Testis (tissue), 3 donors: ENCODE results near the gene GPR4. TPM values are rescaled to one million over a fixed set of nuclear protein-coding genes. Genes with fewer than 3 reads are reported as not detected.
"Not testable (repeated sequence)": the region's sequence is repeated elsewhere in the genome, so short reads cannot be mapped to it uniquely, and the experiment has no call there.

Experiments used
- DNase-seq: peaks from one replicate; pipeline ENCODE4 v3.0.0-alpha.2; 2019
- H3K27ac ChIP-seq, 2 donors: fragments of 200-600 bp; sonication (generic); one replicate each; pipeline ENCODE4 v1.5.1; 2019
- H3K27me3 ChIP-seq: fragments of 200-600 bp; sonication (generic); one replicate; pipeline ENCODE4 v1.5.1; 2019
- H3K36me3 ChIP-seq: fragments of 200-600 bp; sonication (generic); one replicate; pipeline ENCODE4 v1.5.1; 2017; ENCODE audit warnings: low read depth; ENCODE audit errors: missing control alignments
- H3K4me1 ChIP-seq: fragments of 200-600 bp; sonication (generic); one replicate; pipeline ENCODE4 v1.5.1; 2019
- H3K4me3 ChIP-seq, 2 donors: fragments of 200-600 bp; sonication (generic); one replicate each; pipeline ENCODE4 v1.5.1; 2017 to 2019
- H3K9me3 ChIP-seq: fragments of 200-600 bp; sonication (generic); one replicate; pipeline ENCODE4 v1.5.1; 2017
- CTCF ChIP-seq, 3 experiments: fragments of 450-650 bp in 2 of 3; fragments of 200-600 bp in 1 of 3; sonication (generic) in 1 of 3; IDR thresholded peaks; one replicate each; pipeline ENCODE4 v1.5.1; 2016 to 2019; ENCODE audit warnings: antibody characterized with exemption in 3 of 3, mild to moderate bottlenecking in 2 of 3, moderate library complexity in 1 of 3
- POLR2A ChIP-seq: fragments of 450-650 bp; IDR thresholded peaks from one replicate; pipeline ENCODE4 v1.6.1; 2017; ENCODE audit warnings: antibody characterized with exemption, mild to moderate bottlenecking, moderate library complexity
- WGBS, 2 donors: methylation state at CpG; one replicate each; pipeline ENCODE4 v1.1.5; 2018; 5-methylcytosine and 5-hydroxymethylcytosine counted together
- intact Hi-C: fragments of 100-400 bp; cut with DNase I; formaldehyde crosslinking; loops from one replicate; pipeline ENCODE4 v1.15.1; 2023; ENCODE audit warnings: low total_unique reads
- polyA plus RNA-seq: library from polyadenylated mRNA; stranded (reverse); fragments of 350-450 nt; fragmentation: Illumina TruSeq; extraction: RNeasy Lipid Tissue Mini Kit (QIAGEN cat#74804); gene quantifications from one replicate; pipeline ENCODE4 v1.2.3, GENCODE V29; 2014; ENCODE audit warnings: low read depth, low replicate concordance; ENCODE audit not compliant: insufficient read depth
- total RNA-seq, 2 donors: library from RNA; depleted of rRNA; stranded (reverse); fragments of >200 nt; gene quantifications; one replicate each; pipeline ENCODE4 v1.2.3, GENCODE V29; 2016

The GPR4 gene
- total and polyA plus RNA-seq, 3 donors from 2014 or later: 0.81 to 3.2 (median 1.9) TPM

GRCh38 chr19:45615795-45616703 lies 14.0 kb upstream of the GPR4 start:
- no peaks in the 10 kb centered on the region for H3K27me3 ChIP-seq
- TF ChIP-seq POLR2A: no peak
- no peak for TF ChIP-seq CTCF (IDR thresholded peaks at IDR 0.05)
- peak overlapping the region in 1 of 2 donors; percentile 35 for H3K27ac ChIP-seq
- H3K9me3 ChIP-seq: no peaks in the 10 kb centered on the region
- WGBS, 2 donors: 32 to 39% methylated on average over 36 to 37 of the region's 37 CpGs
- peak overlapping the region; percentile 29 to 38 for H3K4me3 ChIP-seq
- no peaks in the 10 kb centered on the region for H3K4me1 ChIP-seq
- no peaks in the 10 kb centered on the region for H3K36me3 ChIP-seq
- peak; percentile 92 for DNase-seq
- intact Hi-C loops: no loop called here

- DNase-seq, H3K9me3 ChIP-seq, H3K4me3 ChIP-seq, H3K4me1 ChIP-seq, H3K36me3 ChIP-seq, H3K27ac ChIP-seq, intact Hi-C loops, H3K27me3 ChIP-seq: not testable (repeated sequence)
- WGBS, 2 donors: 81 to 84% methylated on average over 9 of the region's 9 CpGs
Observed at GRCh38 chr19:45615056-45615455, 13.0 kb upstream of the GPR4 start.

GRCh38 chr19:45613926-45614725 lies 12.1 kb upstream of the GPR4 start:
- Histone ChIP-seq H3K4me3 (no peak overlapping the region), H3K9me3 (no peaks in the 10 kb centered on the region), H3K4me1 (no peaks in the 10 kb centered on the region), H3K36me3 (no peaks in the 10 kb centered on the region), H3K27ac (no peak overlapping the region), H3K27me3 (no peaks in the 10 kb centered on the region)
- TF ChIP-seq CTCF (IDR thresholded peaks at IDR 0.05) (no peak), POLR2A (no peak)
- WGBS, 2 donors: 78 to 81% methylated on average over 5 to 10 of the region's 10 CpGs
- intact Hi-C loops: no loop called here
- no peak for DNase-seq

- H3K9me3 ChIP-seq: no peaks in the 10 kb centered on the region
- H3K36me3 ChIP-seq: no peaks in the 10 kb centered on the region
- 93% methylated on average over 6 of the region's 6 CpGs for WGBS, 2 donors
- H3K27me3 ChIP-seq: no peaks in the 10 kb centered on the region
- no peak for DNase-seq
- H3K4me1 ChIP-seq: no peaks in the 10 kb centered on the region
- TF ChIP-seq POLR2A: no peak
- no peak for TF ChIP-seq CTCF (IDR thresholded peaks at IDR 0.05)
- H3K27ac ChIP-seq: no peak overlapping the region
- no peak overlapping the region for H3K4me3 ChIP-seq
- intact Hi-C loops: no loop called here
Observed at GRCh38 chr19:45608948-45609347, 6.9 kb upstream of the GPR4 start.
